ENCODE data around the gene FAM53A. TPM values are rescaled to one million over a fixed set of nuclear protein-coding genes. Genes with fewer than 3 reads are reported as not detected.

The FAM53A gene
- total RNA-seq, 2 experiments from 2014 or later: 1.4 to 1.8 TPM

DNA sequence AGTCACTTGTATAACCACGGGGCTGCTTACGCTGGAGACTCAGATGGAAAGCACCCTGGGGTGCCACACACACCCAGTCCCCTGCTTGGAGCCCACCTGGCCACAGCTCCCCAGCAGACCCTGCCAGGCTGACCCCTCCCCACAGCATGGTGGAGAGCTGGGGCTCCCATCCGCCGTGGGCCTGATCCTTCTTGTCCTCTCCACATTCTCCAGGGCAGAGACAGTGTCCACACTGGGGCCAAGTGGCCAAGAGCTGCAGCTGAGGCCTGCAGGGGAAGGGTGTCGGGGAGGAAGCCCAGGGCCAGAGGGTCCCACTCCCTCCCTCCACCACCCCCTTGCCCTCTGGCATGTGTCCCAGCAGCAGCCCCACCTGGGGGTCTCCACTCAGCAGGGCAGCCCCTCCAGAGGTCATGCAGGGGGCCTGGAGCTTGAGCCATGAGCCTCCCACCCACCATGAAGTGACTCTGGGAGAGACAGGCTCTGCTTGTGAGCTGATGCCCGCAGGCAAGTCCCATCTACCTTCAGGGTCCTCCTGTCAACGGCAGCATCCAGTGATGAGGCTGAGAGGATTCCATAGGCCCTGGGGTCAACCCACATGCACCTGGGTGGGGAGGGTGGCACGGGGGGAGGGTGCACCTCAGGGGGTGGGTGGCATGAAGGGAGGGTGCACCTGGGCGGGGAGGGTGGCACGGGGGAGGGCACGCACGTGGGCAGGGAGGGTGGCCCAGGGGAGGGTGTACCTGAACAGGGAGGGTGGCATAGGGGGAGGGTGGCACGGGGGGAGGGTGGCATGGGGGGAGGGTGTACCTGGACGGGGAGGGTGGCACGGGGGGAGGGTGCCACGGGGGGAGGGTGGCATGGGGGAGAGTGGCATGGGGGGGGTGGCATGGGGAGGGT is 56.4 kb downstream of the FAM53A start:
- Histone ChIP-seq H2AFZ (ENCODE audit: low read length) (no peak overlapping the region), H4K20me1 (ENCODE audit: insufficient read depth, low read length) (no peaks in the 10 kb centered on the region), H3K27ac (ENCODE audit: low read depth, low read length, poor library complexity, severe bottlenecking) (no peak overlapping the region), H3K36me3 (ENCODE audit: insufficient read depth, low read length) (no peaks in the 10 kb centered on the region), H3K9me2 (ENCODE audit: insufficient read depth, low read length) (no peaks in the 10 kb centered on the region), H3K4me1 (ENCODE audit: insufficient read depth, low read length, poor library complexity, severe bottlenecking) (no peaks in the 10 kb centered on the region), H3K4me2 (ENCODE audit: low read length) (no peak overlapping the region), H3K9me3 (ENCODE audit: low read length) (no peaks in the 10 kb centered on the region), H3K79me2 (ENCODE audit: insufficient read depth, low read depth, low read length) (no peaks in the 10 kb centered on the region), H3K4me3 (ENCODE audit: low read depth, low read length, poor library complexity, severe bottlenecking) (no peak overlapping the region)
- no TSS peak for BruUV-seq (replicated peaks)
- no peak for DNase-seq (ENCODE audit: low spot score)
- CTCF ChIA-PET (ENCODE audit: unreplicated experiment): no interaction called here
- TF ChIP-seq EZH2phosphoT487 (IDR thresholded peaks at IDR 0.05; ENCODE audit: borderline replicate concordance, low read depth, low read length): no peak
- TF ChIP-seq CTCF (conservative IDR thresholded peaks at IDR 0.05; ENCODE audit: low read length): no peak
- intact Hi-C loops (cut with micrococcal nuclease; ENCODE audit: unreplicated experiment): loop anchor here (5.0 kb wide), 1 partner anchor 270 kb away; no protein-coding TSS in a partner anchor
- POLR2A ChIA-PET: no interaction called here

DNA sequence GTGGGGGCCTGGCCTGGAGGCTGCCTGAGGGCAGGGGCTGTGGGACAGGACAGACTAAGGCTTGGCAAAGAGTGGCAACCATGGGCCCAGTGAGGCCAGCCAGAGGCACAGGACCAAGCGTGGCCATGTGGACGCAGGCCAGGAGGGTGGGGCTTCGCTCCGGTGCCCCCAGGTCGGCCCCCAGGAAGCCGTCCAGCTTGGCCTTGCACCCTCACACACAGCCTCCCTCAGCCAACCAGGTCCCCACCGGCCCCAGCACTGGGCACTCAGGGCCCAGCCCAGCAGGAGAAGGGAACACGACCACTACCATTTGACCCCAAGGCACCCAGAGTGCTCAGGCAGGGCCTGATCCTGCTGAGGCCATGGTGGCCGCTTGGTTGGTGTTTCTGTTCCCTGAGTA is 57.2 kb downstream of the FAM53A start:
- ChIA-PET CTCF (ENCODE audit: unreplicated experiment) (no interaction called here), POLR2A (no interaction called here)
- DNase-seq (ENCODE audit: low spot score): no peak
- Histone ChIP-seq H3K4me3 (ENCODE audit: low read depth, low read length, poor library complexity, severe bottlenecking) (no peak overlapping the region), H3K36me3 (ENCODE audit: insufficient read depth, low read length) (no peaks in the 10 kb centered on the region), H3K79me2 (ENCODE audit: insufficient read depth, low read depth, low read length) (no peaks in the 10 kb centered on the region), H2AFZ (ENCODE audit: low read length) (no peak overlapping the region), H3K27ac (ENCODE audit: low read depth, low read length, poor library complexity, severe bottlenecking) (no peak overlapping the region), H4K20me1 (ENCODE audit: insufficient read depth, low read length) (no peaks in the 10 kb centered on the region), H3K9me2 (ENCODE audit: insufficient read depth, low read length) (no peaks in the 10 kb centered on the region), H3K4me2 (ENCODE audit: low read length) (no peak overlapping the region), H3K4me1 (ENCODE audit: insufficient read depth, low read length, poor library complexity, severe bottlenecking) (no peaks in the 10 kb centered on the region), H3K9me3 (ENCODE audit: low read length) (no peaks in the 10 kb centered on the region)
- BruUV-seq (replicated peaks): no TSS peak
- TF ChIP-seq CTCF (conservative IDR thresholded peaks at IDR 0.05; ENCODE audit: low read length) (no peak), EZH2phosphoT487 (IDR thresholded peaks at IDR 0.05; ENCODE audit: borderline replicate concordance, low read depth, low read length) (no peak)
- intact Hi-C loops (cut with micrococcal nuclease; ENCODE audit: unreplicated experiment): loop anchor here (5.0 kb wide), 1 partner anchor 270 kb away; no protein-coding TSS in a partner anchor

DNA sequence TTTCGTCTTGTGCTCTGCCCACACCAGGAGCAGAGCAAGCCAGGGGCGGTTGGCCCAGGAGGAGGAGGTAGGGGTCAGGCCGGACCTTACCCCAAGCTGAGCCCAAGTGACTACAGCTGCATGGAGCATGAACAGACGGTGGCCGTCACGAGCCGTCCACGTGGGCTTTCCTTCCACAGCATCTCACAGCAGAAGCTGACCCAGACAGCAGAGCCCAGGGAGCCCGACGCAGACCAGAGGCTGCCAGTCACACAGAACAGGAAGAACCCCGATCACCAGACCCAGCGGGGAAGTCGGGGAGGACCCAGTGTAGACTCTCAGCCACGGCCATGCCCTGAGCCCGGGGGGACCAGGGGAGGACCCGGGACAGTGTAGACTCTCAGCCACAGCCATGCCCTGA is 58.0 kb downstream of the FAM53A start:
- Histone ChIP-seq H3K9me2 (ENCODE audit: insufficient read depth, low read length) (no peaks in the 10 kb centered on the region), H3K36me3 (ENCODE audit: insufficient read depth, low read length) (no peaks in the 10 kb centered on the region), H3K4me3 (ENCODE audit: low read depth, low read length, poor library complexity, severe bottlenecking) (no peak overlapping the region), H2AFZ (ENCODE audit: low read length) (no peak overlapping the region), H3K9me3 (ENCODE audit: low read length) (no peaks in the 10 kb centered on the region), H3K27ac (ENCODE audit: low read depth, low read length, poor library complexity, severe bottlenecking) (no peak overlapping the region), H3K4me2 (ENCODE audit: low read length) (no peak overlapping the region), H3K79me2 (ENCODE audit: insufficient read depth, low read depth, low read length) (no peaks in the 10 kb centered on the region), H4K20me1 (ENCODE audit: insufficient read depth, low read length) (no peaks in the 10 kb centered on the region), H3K4me1 (ENCODE audit: insufficient read depth, low read length, poor library complexity, severe bottlenecking) (no peaks in the 10 kb centered on the region)
- ChIA-PET CTCF (ENCODE audit: unreplicated experiment) (no interaction called here), POLR2A (no interaction called here)
- no peak for TF ChIP-seq CTCF (conservative IDR thresholded peaks at IDR 0.05; ENCODE audit: low read length)
- TF ChIP-seq EZH2phosphoT487 (IDR thresholded peaks at IDR 0.05; ENCODE audit: borderline replicate concordance, low read depth, low read length): no peak
- no peak for DNase-seq (ENCODE audit: low spot score)
- intact Hi-C loops (cut with micrococcal nuclease; ENCODE audit: unreplicated experiment): loop anchor here (5.0 kb wide), 1 partner anchor 269 kb away; no protein-coding TSS in a partner anchor
- no TSS peak for BruUV-seq (replicated peaks)
